GM11168 (cell line): ENCODE measurements around the gene EPB41L4A.
"Not testable (repeated sequence)": the region's sequence is repeated elsewhere in the genome, so short reads cannot be mapped to it uniquely, and the experiment has no call there.

ENCODE experiments used
- in situ Hi-C: fragments of 300-500 bp; cut with MboI; formaldehyde crosslinking; loops from one replicate; pipeline ENCODE4 v1.12.0; 2022; ENCODE audit warnings: low sequenced_read_pairs; ENCODE audit not compliant: unreplicated experiment

The EPB41L4A gene

DNA sequence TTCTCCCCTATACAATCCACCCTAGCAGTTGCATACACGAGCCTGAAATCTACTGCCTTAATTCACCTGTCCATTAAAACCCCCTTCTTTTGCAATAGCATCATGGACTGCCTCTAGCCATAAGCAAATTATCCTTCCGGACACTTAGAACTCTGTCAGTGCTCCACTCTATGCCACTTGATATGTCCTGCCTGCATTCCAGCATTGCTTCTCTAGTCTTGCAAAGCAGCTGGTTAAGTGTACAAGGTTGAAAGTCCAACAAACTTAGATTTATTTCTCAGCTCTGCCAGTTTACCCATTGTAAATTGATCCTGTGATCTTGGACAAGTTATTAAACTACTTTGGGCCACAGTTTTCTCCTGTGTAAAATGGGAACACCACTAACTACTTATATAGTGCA lies 197.9 kb downstream of the EPB41L4A start:
- in situ Hi-C loops: no loop called here

DNA sequence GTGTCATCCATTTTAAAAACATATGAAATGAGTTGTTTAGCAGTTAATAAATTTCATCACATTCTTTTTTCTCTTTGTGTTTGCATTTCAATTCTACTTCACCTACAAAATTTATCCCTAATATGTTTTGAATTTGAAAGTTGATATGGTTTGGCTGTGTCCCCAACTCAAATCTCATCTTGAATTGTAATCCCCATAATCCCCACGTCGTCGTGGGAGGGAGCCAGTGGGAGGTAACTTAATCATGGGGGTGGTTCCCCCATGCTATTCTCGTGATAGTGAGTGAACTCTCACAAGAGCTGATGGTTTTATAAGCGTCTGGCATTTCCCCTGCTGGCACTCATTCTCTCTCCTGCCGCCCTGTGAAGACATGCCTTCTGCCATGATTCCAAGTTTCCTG lies 200.1 kb downstream of the EPB41L4A start:
- in situ Hi-C loops: no loop called here

- in situ Hi-C loops: no loop called here
Measured at GRCh38 chr5:112217843-112218579, 201.1 kb downstream of the EPB41L4A start.

- in situ Hi-C loops: no loop called here
Measured at GRCh38 chr5:112216140-112216539, 202.9 kb downstream of the EPB41L4A start.

GRCh38 chr5:112210430-112211005 lies 208.6 kb downstream of the EPB41L4A start:
- in situ Hi-C loops: no loop called here

DNA sequence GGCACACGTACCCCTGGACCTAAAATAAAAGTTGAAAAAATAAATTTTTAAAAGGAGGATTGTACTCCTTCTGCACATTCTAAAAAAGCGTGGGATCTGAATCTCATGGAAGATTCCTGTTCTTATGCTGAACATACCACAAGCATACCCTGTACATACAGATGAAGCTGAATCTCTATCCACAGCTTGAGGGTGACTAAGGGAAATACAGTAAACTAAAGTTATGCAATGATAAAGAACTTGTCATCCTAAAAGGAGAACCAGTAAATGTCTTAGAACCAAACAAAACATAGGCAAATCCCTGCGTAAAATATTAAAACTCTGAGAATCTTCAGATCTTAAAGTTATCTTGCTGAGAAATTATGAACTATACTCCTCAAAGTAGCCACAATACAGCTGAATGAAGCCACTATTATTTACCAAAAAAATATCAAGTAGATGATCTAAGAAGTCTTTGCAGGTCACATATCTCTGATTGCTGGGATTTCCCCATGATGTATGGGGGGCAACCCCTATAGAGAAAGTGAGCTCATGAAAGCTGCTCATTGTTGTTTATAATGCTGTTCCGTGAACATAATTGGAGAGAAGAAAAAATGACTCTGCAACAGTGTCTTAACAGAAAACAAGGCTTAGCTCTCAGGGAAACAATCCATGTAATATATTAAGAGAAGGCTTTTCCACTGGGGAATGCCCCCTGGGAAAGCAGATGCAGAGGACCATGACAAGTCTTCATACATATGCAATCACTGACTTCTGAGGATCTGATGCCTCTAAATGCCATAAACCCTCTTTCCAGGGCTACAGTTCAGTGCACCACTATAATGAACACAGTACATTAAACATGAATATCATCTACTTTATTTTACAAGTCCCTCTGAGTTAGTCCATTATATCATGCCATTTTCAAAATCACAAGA lies 210.1 kb downstream of the EPB41L4A start:
- in situ Hi-C loops: no loop called here

DNA sequence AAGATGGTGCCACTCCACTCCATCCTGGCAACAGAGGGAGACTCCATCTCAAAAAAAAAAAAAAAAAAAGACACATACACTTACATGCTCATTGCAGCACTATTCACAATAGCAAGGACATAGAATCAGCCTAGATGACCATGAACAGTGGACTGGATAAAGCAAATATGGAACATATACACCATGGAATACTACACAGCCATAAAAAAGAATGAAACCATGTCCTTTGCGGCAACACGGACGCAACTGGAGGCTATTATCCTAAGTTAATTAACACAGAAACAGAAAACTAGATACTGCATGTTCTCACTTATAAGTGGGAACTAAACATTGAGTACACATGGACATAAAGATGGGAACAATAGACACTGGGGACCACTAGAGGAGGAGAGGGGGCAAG lies 210.9 kb downstream of the EPB41L4A start:
- in situ Hi-C loops: not testable (repeated sequence)

DNA sequence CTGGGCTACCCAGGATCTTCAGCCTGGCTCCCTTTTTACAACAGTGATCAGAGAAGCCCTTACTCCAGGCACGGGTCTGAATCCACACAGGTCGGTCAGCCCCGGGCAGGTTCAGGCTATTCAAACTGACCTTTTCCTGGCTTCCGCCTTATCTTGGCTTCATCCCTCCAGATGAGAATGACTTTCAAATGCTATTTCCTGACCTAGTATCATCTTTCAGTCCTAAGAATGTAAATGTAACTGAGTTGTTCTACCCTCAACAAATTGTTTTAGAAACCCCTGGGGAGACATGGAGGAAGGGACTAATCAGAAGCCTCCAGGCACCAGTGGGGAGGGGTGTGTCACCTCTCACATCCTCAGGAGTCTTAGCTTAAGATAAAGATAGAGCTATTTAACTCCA lies 213.2 kb downstream of the EPB41L4A start:
- in situ Hi-C loops: no loop called here

GRCh38 chr5:112203229-112203628 lies 215.8 kb downstream of the EPB41L4A start:
- in situ Hi-C loops: no loop called here

GRCh38 chr5:112202694-112203093 lies 216.4 kb downstream of the EPB41L4A start:
- in situ Hi-C loops: no loop called here

GRCh38 chr5:112201141-112201540 lies 217.9 kb downstream of the EPB41L4A start:
- in situ Hi-C loops: no loop called here

DNA sequence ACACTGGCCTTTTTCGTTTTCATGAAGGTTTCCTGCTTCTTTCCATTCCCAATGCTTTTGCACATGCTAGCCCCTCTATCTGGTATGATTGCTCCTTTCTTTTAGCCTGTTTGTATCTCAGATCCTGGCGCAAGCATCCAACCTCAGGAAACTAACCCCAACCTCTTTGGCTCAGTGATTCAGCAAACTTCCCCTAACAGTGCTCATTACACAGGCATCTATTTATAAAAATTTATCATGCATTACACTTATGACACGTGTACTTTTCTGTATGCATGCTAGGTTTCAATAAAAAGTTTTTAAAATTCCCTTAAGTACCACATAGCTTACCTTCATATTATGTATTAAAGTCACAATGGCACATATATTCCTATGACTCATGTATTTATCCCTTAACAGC lies 218.9 kb downstream of the EPB41L4A start:
- in situ Hi-C loops: no loop called here

DNA sequence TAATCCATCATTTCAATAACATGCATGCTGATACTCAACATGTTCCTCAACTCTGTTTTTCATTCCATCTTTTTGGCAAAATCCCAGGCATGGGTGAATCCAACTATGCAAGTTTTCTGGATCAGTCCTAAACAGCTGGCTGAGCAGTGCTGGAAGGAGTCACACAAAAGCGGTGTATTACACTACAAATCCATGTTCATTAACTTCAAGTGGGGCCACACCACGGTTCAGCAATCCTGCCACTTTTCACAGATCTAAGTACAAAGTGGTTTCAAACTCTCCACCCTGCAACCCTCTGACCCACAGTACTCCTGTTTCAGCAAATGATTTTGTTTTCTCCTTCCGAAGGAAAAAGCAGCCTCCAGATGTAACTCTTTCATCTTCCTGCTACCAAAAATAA lies 222.5 kb downstream of the EPB41L4A start:
- in situ Hi-C loops: no loop called here

DNA sequence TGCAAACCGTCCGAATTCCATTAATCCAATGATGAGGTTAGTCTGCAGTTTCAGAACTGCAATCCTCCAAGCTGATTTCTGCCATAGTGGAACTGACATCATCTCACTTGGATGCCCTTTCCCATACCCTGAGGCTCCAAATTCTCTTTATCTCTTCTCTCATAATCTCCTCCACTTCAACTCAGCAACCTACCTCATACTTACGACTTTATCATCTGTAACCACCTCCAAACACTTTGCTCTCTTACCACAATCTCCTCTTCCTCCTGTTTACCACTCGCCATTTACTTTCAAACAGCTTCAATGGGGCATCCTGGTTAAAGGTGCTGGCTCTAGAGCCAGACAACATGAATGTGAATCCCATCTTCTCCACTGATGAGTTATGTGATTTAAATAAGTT lies 223.2 kb downstream of the EPB41L4A start:
- in situ Hi-C loops: no loop called here

DNA sequence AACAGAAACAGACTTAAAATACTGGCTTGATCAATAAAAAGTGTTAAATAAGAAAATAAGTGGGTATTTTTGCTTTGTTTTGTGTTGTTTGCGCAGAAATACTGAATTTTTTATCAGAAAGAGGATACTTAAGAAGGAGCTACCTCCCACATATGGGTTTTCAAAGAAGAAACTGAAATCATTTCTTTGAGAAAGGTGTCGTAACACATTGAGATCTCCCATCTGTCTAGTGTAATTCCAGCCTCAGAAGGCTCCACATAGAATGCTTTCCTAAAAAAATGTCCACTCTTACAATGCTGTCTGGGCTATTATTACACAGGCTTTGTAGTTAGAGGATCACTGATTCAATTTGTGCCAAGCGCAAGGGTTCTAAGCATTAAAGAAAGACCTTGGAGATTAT lies 226.2 kb downstream of the EPB41L4A start:
- in situ Hi-C loops: no loop called here

DNA sequence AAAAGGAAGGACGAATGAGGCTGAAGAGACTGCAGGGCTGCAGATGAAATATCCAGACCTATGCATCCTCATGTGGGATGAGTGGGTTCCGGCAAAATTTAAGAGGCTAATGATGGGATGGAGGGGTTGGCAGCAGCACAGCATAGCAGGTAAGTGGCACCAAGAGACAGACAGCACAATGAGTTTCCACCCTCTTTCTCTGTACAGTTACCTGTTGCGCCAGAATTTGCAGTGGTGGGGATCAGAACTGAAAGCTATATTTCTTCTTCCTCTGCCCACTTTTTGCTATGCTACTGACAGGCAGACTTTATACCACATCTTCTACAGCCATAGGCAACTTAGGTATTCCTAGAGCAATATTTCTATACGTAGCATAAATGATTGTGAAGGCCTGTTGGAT lies 227.0 kb downstream of the EPB41L4A start:
- in situ Hi-C loops: no loop called here

DNA sequence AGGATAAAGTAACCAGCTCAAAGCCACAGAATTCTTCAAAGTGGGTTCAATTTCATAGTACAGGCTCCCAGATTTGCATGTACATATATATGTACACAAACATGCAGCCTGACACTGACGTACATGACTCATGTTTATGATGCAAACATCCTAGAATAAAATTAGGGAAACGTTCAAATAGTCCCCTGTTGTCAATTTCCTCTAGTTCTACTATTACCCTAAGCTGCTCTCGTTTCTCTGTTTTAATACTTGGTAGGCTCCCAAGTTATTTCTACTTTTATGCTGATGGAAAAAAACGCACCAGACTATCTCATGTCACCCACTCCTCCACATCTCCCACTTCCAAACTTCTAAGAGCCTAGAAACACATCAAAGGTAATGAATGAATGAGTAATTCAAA lies 229.7 kb downstream of the EPB41L4A start:
- in situ Hi-C loops: no loop called here

- in situ Hi-C loops: no loop called here
Measured at GRCh38 chr5:112186401-112186990, 232.6 kb downstream of the EPB41L4A start.

GRCh38 chr5:112183874-112184273 lies 235.2 kb downstream of the EPB41L4A start:
- in situ Hi-C loops: no loop called here

- in situ Hi-C loops: no loop called here
Measured at GRCh38 chr5:112183103-112183711, 235.9 kb downstream of the EPB41L4A start.
